Measurements from ENCODE around the gene CRTC3. TPM values are rescaled to one million over a fixed set of nuclear protein-coding genes. Genes with fewer than 3 reads are reported as not detected.

CRTC3 gene
- total and polyA plus RNA-seq, 2 of the 13 experiments (the other 11 are each of a cell fraction or from before 2014, with no cell fraction given) = 8.4 to 11.8 TPM

DNA sequence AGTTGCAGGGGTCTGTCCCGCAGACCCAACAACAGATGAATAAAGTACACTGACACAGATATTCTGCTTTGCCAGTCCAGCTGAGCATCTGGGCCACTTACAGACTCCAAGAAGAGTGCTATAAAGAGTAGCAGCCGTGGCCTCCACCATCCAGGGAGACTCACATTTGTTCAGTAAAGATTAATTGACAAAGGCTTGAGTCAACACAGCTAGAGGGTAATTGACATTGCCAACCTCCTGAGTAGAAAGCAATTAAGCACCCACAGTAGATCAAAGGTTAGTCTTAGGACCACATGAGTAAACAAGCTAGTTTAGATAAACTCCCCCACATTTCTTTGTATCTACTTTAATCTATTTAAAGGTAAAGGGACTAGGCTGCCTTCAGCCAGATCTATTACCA, 16.3 kb upstream of the CRTC3 start:
- no TSS peak for BruUV-seq (replicated peaks)
- FAIRE-seq (no peak), DNase-seq (ENCODE audit: low spot score) (peak; percentile 59), ATAC-seq (no peak)
- Histone ChIP-seq H3K36me3 (replicated peaks in 1 of 2; ENCODE audit: control insufficient read depth in 1 of 2, insufficient read depth in 2 of 2, low read length in 2 of 2) (no peaks in the 10 kb centered on the region), H3K9ac (ENCODE audit: insufficient read depth, low read depth, low read length) (no peak overlapping the region), H4K20me1 (ENCODE audit: insufficient read depth, low read length) (no peaks in the 10 kb centered on the region), H3K4me2 (ENCODE audit: low read depth, low read length) (no peak overlapping the region), H3K27ac (ENCODE audit: extremely low read length, insufficient read depth, low read length) (no peak overlapping the region), H2AFZ (ENCODE audit: low read length) (no peak overlapping the region), H3K4me1 (ENCODE audit: insufficient read depth, low read length) (no peaks in the 10 kb centered on the region), H3K27me3 (ENCODE audit: control insufficient read depth in 1 of 2, insufficient read depth in 2 of 2, low read length in 2 of 2) (peaks cover 0 to 2% of the 10 kb centered on the region in 2 experiments; a peak in 2 of 5 replicates), H3K9me3 (ENCODE audit: low read length) (peaks cover 14% of the 10 kb centered on the region; the same call in 1 of the 2 replicates), H3K79me2 (ENCODE audit: insufficient read depth, low read length) (no peaks in the 10 kb centered on the region), H3K4me3 (replicated peaks in 1 of 3; ENCODE audit: insufficient read depth in 1 of 3, low read depth in 2 of 3, low read length in 3 of 3) (no peak overlapping the region)
- ChIA-PET CTCF (ENCODE audit: low intra/inter-chr PET ratio, low total read pairs) (no interaction called here), POLR2A (no interaction called here)
- WGBS (ENCODE audit: low lambda C conversion rate) = 53% methylated on average over 2 of the region's 2 CpGs
- in situ Hi-C loops (cut with HindIII; ENCODE audit: extremely low pct_ligation_motif_present, low pct_unique_long_range_greater_than_20kb) = no loop called here
- intact Hi-C loops (cut with micrococcal nuclease; ENCODE audit: unreplicated experiment) = no loop called here
- no peak for TF ChIP-seq ADNP (CRISPR knock-in tag; IDR thresholded peaks at IDR 0.05)
- TF ChIP-seq, protein P1, sequence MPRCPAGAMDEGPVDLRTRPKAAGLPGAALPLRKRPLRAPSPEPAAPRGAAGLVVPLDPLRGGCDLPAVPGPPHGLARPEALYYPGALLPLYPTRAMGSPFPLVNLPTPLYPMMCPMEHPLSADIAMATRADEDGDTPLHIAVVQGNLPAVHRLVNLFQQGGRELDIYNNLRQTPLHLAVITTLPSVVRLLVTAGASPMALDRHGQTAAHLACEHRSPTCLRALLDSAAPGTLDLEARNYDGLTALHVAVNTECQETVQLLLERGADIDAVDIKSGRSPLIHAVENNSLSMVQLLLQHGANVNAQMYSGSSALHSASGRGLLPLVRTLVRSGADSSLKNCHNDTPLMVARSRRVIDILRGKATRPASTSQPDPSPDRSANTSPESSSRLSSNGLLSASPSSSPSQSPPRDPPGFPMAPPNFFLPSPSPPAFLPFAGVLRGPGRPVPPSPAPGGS (CRISPR knock-in tag; IDR thresholded peaks at IDR 0.05) = no peak
- TF ChIP-seq SMYD3 (CRISPR knock-in tag; IDR thresholded peaks at IDR 0.05) = no peak
- TF ChIP-seq, protein P2, sequence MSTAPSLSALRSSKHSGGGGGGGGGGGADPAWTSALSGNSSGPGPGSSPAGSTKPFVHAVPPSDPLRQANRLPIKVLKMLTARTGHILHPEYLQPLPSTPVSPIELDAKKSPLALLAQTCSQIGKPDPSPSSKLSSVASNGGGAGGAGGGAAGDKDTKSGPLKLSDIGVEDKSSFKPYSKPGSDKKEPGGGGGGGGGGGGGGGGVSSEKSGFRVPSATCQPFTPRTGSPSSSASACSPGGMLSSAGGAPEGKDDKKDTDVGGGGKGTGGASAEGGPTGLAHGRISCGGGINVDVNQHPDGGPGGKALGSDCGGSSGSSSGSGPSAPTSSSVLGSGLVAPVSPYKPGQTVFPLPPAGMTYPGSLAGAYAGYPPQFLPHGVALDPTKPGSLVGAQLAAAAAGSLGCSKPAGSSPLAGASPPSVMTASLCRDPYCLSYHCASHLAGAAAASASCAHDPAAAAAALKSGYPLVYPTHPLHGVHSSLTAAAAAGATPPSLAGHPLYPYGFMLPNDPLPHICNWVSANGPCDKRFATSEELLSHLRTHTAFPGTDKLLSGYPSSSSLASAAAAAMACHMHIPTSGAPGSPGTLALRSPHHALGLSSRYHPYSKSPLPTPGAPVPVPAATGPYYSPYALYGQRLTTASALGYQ (CRISPR knock-in tag; IDR thresholded peaks at IDR 0.05) = 0 out of 2 replicates have a peak, but pooled peaks have one; percentile 30
- peak; percentile 54; the same call in 1 of the 2 replicates for TF ChIP-seq CBFB (CRISPR knock-in tag; IDR thresholded peaks at IDR 0.05)
- no peak for TF ChIP-seq POLR2AphosphoS5 (IDR thresholded peaks at IDR 0.05; ENCODE audit: low read depth, low read length)
- 0 out of 2 replicates have a peak, but pooled peaks have one; percentile 46 for TF ChIP-seq NR2F2 (IDR thresholded peaks at IDR 0.05; ENCODE audit: borderline replicate concordance, low read depth)
- TF ChIP-seq FOXP1 (IDR thresholded peaks at IDR 0.05) = no peak
- peak; percentile 25; the same call in 1 of the 2 replicates for TF ChIP-seq FOXP1 (CRISPR knock-in tag; IDR thresholded peaks at IDR 0.05)
- TF ChIP-seq MBD4 (IDR thresholded peaks at IDR 0.05; ENCODE audit: borderline replicate concordance, low read length) = no peak
- TF ChIP-seq MTF2 (CRISPR knock-in tag; IDR thresholded peaks at IDR 0.05; ENCODE audit: borderline replicate concordance) = no peak
- no peak for TF ChIP-seq ZMAT3 (CRISPR knock-in tag; conservative IDR thresholded peaks at IDR 0.05)
- 0 out of 2 replicates have a peak, but pooled peaks have one; percentile 29 for TF ChIP-seq TCF7 (IDR thresholded peaks at IDR 0.05; ENCODE audit: low read depth)
- no peak for TF ChIP-seq SOX13 (IDR thresholded peaks at IDR 0.05)
- TF ChIP-seq SOX13 (CRISPR knock-in tag; conservative IDR thresholded peaks at IDR 0.05 in 1 of 2, IDR thresholded peaks at IDR 0.05 in 1 of 2) = 0 out of 4 replicates have a peak, but pooled peaks of 1 of the 2 experiments have one; percentile 24
- no peak for TF ChIP-seq ZNF205 (CRISPR knock-in tag; IDR thresholded peaks at IDR 0.05)
- peak; percentile 38; the same call in 1 of the 2 replicates for TF ChIP-seq FOXA3 (CRISPR knock-in tag; IDR thresholded peaks at IDR 0.05)
- TF ChIP-seq SUZ12 (IDR thresholded peaks at IDR 0.05; ENCODE audit: low read depth, low read length) = no peak
- TF ChIP-seq, protein P3, sequence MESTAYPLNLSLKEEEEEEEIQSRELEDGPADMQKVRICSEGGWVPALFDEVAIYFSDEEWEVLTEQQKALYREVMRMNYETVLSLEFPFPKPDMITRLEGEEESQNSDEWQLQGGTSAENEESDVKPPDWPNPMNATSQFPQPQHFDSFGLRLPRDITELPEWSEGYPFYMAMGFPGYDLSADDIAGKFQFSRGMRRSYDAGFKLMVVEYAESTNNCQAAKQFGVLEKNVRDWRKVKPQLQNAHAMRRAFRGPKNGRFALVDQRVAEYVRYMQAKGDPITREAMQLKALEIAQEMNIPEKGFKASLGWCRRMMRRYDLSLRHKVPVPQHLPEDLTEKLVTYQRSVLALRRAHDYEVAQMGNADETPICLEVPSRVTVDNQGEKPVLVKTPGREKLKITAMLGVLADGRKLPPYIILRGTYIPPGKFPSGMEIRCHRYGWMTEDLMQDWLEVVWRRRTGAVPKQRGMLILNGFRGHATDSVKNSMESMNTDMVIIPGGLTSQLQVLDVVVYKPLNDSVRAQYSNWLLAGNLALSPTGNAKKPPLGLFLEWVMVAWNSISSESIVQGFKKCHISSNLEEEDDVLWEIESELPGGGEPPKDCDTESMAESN (CRISPR knock-in tag; conservative IDR thresholded peaks at IDR 0.05) = no peak
- TF ChIP-seq POGZ (CRISPR knock-in tag; IDR thresholded peaks at IDR 0.05) = no peak
- no peak for TF ChIP-seq ZC3H4 (CRISPR knock-in tag; IDR thresholded peaks at IDR 0.05; ENCODE audit: borderline replicate concordance)
- peak; percentile 93 for TF ChIP-seq ZNF253 (CRISPR knock-in tag; IDR thresholded peaks at IDR 0.05; ENCODE audit: borderline replicate concordance)
- TF ChIP-seq FOXA1 (IDR thresholded peaks at IDR 0.05) = no peak
- TF ChIP-seq FOXA1 (CRISPR knock-in tag; IDR thresholded peaks at IDR 0.05) = peak; percentile 82
- no peak for TF ChIP-seq ZNF232 (CRISPR knock-in tag; IDR thresholded peaks at IDR 0.05; ENCODE audit: borderline replicate concordance)
